ENCODE measurements around the gene S100A12.
"Not testable (repeated sequence)": the region's sequence is repeated elsewhere in the genome, so short reads cannot be mapped to it uniquely, and the experiment has no call there.

The S100A12 gene
- long read RNA-seq = 0 reads

- no peak for TF ChIP-seq CTCF (IDR thresholded peaks at IDR 0.05; ENCODE audit: insufficient read depth, low read length)
- peak; percentile 95 for TF ChIP-seq POLR2AphosphoS5 (IDR thresholded peaks at IDR 0.05; ENCODE audit: low read depth)
- no peak for TF ChIP-seq SPI1 (IDR thresholded peaks at IDR 0.05; ENCODE audit: borderline replicate concordance, low read depth)
- TF ChIP-seq REST (IDR thresholded peaks at IDR 0.05; ENCODE audit: insufficient replicate concordance, low read depth) = peak; percentile 46
- TF ChIP-seq GABPA (IDR thresholded peaks at IDR 0.05; ENCODE audit: low read depth) = peak; percentile 44; the same call in 1 of the 2 replicates
- Histone ChIP-seq H3K27ac (replicated peaks) (peak within 1 kb of the TSS; percentile 43), H3K4me3 (replicated peaks; ENCODE audit: insufficient read depth, low read length) (no peak within 1 kb of the TSS), H3K27me3 (ENCODE audit: insufficient read depth, poor library complexity, severe bottlenecking) (peaks cover 13% of the 10 kb centered on the region)
- peak; percentile 78 to 82 for DNase-seq (ENCODE audit: low read depth in 1 of 2, low spot score in 1 of 2)
These were observed at the start of gene S100A12 for GRCh38 chr1:153375511-153375910. TSS of gene S100A12 (minus strand) at chr1:153375621. CDS start at chr1:153374592, 1,029 bp downstream.

- DNase-seq (ENCODE audit: low read depth in 1 of 2, low spot score in 1 of 2) = peak; percentile 34 to 57
- Histone ChIP-seq H3K27ac (replicated peaks) (no peak overlapping the region), H3K4me3 (replicated peaks; ENCODE audit: insufficient read depth, low read length) (no peak overlapping the region), H3K27me3 (ENCODE audit: insufficient read depth, poor library complexity, severe bottlenecking) (no peaks in the 10 kb centered on the region)
- TF ChIP-seq GABPA (IDR thresholded peaks at IDR 0.05; ENCODE audit: low read depth) (no peak), POLR2AphosphoS5 (IDR thresholded peaks at IDR 0.05; ENCODE audit: low read depth) (no peak), REST (IDR thresholded peaks at IDR 0.05; ENCODE audit: insufficient replicate concordance, low read depth) (peak; percentile 100), CTCF (IDR thresholded peaks at IDR 0.05; ENCODE audit: insufficient read depth, low read length) (no peak)
These were observed 47.1 kb upstream of the S100A12 start for GRCh38 chr1:153422450-153423068.

- Histone ChIP-seq H3K4me3 (replicated peaks; ENCODE audit: insufficient read depth, low read length) (no peak overlapping the region), H3K27me3 (ENCODE audit: insufficient read depth, poor library complexity, severe bottlenecking) (no peaks in the 10 kb centered on the region), H3K27ac (replicated peaks) (no peak overlapping the region)
- no peak for DNase-seq (ENCODE audit: low read depth in 1 of 2, low spot score in 1 of 2)
- TF ChIP-seq SPI1 (IDR thresholded peaks at IDR 0.05; ENCODE audit: borderline replicate concordance, low read depth) (no peak), GABPA (IDR thresholded peaks at IDR 0.05; ENCODE audit: low read depth) (no peak), REST (IDR thresholded peaks at IDR 0.05; ENCODE audit: insufficient replicate concordance, low read depth) (no peak), CTCF (IDR thresholded peaks at IDR 0.05; ENCODE audit: insufficient read depth, low read length) (no peak), POLR2AphosphoS5 (IDR thresholded peaks at IDR 0.05; ENCODE audit: low read depth) (no peak)
These were observed 44.9 kb upstream of the S100A12 start for GRCh38 chr1:153420306-153420705.

GRCh38 chr1:153419436-153419793 lies 44.0 kb upstream of the S100A12 start:
- not testable (repeated sequence) for H3K27ac ChIP-seq (replicated peaks); DNase-seq (ENCODE audit: low read depth in 1 of 2, low spot score in 1 of 2); H3K27me3 ChIP-seq (ENCODE audit: insufficient read depth, poor library complexity, severe bottlenecking); H3K4me3 ChIP-seq (replicated peaks; ENCODE audit: insufficient read depth, low read length)

- H3K27me3 ChIP-seq (ENCODE audit: insufficient read depth, poor library complexity, severe bottlenecking); DNase-seq (ENCODE audit: low read depth in 1 of 2, low spot score in 1 of 2); H3K4me3 ChIP-seq (replicated peaks; ENCODE audit: insufficient read depth, low read length); H3K27ac ChIP-seq (replicated peaks): not testable (repeated sequence)
These were observed 43.5 kb upstream of the S100A12 start for GRCh38 chr1:153418758-153419435.

Measured in HL-60 (cell line).